ENCODE results near the gene RHCE.
"Not testable (repeated sequence)": the region's sequence is repeated elsewhere in the genome, so short reads cannot be mapped to it uniquely, and the experiment has no call there.

The RHCE gene

DNA sequence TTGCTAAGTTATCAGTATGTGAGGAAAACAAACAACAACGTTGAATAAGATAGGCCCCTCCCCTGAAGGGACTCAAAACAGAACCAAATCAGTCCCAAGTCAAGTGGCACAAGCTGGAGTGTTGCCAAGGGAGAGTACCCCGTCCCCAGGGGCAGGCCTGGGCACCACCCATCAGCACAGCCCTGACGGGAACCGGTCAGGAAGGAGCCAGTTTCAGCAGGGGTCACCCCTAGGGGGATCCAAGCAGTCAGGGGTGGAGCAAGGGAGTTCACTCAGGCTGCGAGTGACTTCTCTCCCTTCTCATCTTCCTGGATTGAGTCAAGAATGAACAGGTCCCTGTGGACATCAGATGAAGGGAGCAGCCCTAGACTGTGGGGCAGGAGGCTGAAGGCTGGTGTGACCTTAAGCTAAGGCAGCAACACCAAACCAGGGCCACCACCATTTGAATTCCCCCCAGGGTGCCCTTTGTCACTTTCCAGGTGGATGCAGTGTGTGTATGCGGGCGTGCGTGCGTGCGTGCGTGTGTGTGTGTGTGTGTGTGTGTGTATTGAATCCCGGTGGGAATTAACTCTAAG lies 14.8 kb downstream of the RHCE start:
- not testable (repeated sequence) for H3K27ac ChIP-seq, H3K4me3 ChIP-seq

DNA sequence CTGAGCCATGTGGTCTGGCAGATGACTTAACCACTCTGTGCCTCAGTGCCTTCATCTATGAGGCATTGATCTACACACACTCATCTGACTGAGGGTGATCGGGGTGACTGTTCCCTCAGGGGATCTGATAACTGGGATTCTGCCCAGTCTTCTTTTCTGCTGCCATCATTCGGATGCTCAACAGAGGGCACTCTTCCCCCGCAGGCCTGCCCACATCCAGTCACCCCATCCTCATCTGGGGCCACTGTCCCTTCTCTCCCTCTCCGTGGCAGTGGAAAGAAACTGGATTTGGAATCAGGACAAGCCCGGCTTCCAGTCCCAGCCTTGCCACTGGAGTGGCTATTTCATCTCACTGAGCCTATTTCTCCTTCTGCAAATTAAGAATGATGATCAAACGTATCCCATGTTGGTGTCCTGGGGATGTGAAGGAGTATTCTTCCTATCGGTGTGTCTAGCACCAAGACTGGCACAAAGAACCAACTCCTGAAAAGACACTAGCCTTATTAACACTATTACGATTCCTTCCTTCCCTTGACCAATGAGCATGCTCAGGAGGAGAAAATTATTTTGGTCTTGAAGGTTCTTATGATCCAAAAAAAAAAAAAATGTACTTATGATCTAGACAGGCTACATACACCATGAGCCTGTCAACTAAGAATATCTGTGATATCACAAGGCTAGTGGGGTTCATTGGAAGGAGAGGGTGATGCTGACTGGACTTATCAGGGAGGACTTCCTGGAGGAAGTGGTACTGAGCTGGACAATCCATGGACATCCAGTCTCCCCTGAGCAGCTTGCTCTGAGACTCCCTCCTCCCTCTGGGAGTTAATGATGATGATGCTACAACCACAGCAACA lies 17.4 kb downstream of the RHCE start:
- H3K4me3 ChIP-seq, H3K27ac ChIP-seq: not testable (repeated sequence)

DNA sequence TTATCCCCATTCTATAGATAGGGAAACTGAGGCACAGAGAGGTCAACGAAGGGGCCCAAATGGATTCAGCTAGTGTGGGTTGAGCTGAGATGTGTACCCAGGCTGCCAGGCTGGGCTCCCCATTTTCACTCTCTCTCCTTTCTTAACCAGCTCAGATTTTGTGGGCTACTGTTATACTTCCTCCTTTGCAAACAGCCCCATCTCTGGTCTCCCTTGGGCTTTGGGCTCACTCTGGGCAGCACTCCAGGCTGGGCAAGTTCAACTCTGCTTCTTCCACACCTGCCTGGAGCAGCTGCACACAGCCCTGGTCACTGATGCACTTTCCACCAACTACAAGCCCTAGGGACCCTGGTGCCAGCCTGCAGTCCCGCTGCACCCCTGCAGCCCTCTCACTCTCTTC lies 22.5 kb downstream of the RHCE start:
- not testable (repeated sequence) for H3K4me3 ChIP-seq, H3K27ac ChIP-seq

DNA sequence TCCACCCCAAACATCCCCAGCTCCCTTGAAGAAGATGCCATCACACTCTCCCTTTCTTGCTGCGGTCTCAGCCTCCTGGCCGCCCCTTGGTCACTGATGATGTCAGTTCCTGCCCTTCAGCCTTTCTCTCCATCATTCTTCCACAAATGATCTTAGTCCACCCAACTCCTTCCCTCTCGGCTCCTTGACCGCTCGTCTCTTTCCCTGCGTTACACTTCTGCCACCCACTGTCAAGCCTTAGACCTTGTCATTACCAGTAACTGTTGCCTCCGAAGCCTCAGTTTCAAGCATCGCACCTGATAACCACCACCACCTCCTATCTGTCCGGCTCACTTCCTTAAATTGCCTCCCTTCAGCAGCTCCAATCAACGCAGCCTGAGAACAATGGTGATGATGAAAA lies 23.1 kb downstream of the RHCE start:
- not testable (repeated sequence) for H3K27ac ChIP-seq, H3K4me3 ChIP-seq

DNA sequence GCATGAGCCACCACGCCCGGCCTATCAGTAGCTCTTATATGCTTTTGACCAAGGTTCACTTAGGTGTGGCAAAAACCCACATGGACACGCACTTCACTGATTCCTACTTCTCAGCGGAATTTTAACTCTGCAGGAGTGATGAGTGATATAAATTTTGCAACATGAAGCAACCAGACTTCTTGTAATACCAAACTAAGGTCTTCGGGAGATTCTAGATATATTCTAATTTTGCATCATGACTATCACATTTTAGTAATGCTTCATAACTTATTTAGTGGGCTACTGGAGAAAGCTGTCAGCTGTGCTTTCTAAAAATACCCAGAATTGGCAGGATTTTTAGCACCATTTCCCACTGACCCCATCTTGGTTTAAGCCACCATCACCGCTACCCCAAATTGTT lies 27.8 kb downstream of the RHCE start:
- Histone ChIP-seq H3K27ac (no peak overlapping the region), H3K4me3 (no peak overlapping the region)

DNA sequence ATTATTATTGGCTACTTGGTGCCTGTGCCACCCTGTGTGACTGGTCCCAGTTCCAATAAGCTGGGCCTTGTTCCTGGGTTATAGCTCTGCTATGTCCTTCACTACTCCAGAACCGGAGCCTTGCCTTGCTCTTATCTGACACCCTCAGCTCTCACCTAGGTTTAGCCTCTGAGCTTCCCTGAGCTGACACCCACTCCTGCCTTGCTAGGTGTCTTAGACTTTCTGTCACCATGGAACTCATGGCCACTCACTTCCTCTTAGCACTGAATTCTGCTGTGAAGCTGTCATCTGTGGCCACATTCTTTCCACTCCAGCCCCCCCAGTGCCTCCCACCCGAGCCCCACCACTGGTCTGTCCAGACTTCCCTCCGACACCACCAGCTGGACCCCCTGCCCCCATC lies 30.9 kb downstream of the RHCE start:
- not testable (repeated sequence) for H3K27ac ChIP-seq, H3K4me3 ChIP-seq

DNA sequence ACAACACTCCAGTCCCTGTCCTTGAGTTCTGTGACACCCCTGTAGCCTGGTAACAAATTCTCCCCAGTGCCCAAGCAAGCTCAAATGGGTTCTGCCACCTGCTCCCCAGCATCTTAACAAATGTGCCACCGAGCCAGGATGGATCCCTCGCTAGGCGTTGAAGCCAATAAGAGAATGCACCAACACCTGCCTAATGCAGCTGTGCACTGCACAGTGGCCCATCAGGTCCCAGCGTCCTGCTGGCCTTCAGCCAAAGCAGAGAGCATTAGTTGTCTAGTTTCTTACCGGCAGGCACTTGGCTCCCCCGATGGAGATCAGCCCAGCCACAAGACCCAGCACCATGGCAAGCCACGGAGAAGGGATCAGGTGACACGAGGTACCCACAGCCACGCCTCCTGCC lies 31.9 kb downstream of the RHCE start:
- not testable (repeated sequence) for H3K27ac ChIP-seq, H3K4me3 ChIP-seq

DNA sequence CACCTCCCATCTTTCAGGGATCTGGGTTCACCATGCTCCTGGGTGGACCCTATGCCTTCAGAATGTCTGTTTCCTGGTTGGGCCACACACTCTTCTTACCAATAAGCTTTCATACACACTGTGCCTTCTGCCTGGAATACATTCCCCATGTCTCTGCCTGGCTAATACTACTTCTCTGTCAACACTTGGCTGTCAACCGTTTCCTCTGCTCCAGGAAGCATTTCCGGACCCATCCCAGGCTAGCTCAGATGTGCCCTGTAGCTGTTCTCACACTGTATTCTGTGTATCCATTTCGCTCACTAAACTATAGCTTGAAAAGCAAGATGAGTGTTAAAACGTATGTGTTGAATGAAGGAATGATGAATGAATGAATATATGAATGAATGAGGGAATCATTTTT lies 33.5 kb downstream of the RHCE start:
- not testable (repeated sequence) for H3K27ac ChIP-seq, H3K4me3 ChIP-seq

DNA sequence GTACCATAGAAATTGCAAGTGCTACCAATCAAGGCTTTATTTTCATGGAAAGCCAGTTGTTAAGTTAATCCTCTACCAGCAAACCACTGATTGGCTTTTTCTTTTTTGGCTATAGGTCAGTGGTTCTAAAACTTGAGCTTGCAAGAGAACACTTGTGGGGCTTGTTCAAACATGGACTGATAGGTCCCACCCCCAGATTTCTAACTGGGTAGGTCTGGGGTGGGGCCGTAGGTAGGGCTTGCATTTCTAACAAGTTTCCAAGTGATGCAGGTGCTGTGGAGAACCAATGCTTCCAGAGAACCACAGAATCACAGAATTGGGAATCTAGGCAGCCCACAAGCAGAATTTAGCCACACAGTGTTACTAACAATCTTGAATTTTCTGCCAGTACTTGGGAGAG lies 36.8 kb downstream of the RHCE start:
- H3K4me3 ChIP-seq, H3K27ac ChIP-seq: not testable (repeated sequence)

DNA sequence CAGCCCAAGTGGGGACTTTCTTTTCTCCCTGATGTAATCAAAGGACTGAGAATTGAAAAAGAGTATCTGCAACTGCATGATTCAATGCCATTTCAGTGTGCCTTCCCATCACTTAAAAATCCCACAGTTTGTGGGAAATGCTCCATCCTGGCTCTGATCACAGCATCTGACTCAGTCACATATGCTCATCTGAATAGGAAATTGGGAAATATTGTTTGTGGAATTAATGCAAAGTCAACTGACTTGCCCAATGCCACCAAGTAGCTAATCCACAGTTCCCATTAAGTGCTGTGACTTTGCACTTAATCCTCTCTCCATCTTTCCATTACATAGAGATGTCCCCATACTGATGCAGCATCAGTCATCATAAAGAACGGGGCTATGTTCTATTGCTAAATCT lies 37.5 kb downstream of the RHCE start:
- H3K27ac ChIP-seq: peak overlapping the region in 1 of 21 experiments; percentile 20
- not testable (repeated sequence) for H3K4me3 ChIP-seq

DNA sequence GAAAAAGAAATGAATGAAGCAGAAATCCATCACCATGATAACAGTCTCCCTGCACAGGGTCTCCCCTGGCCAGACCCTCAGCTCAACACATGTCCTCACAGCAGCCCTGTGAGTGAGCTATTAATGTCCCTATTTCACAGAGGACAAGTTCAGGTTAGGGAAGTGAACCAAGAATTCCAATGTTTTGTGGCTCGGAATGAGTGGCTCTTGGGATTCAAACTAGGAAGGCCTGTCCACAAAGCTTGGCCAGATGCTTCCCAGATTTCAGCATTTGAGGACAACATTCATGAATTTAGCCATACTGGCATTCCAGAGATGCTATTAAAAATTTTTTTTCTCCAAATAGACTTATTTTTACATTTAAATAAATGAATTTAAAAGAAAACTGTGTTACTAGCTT lies 38.1 kb downstream of the RHCE start:
- peak overlapping the region in 1 of 21 experiments; percentile 20 for H3K27ac ChIP-seq
- H3K4me3 ChIP-seq: not testable (repeated sequence)

DNA sequence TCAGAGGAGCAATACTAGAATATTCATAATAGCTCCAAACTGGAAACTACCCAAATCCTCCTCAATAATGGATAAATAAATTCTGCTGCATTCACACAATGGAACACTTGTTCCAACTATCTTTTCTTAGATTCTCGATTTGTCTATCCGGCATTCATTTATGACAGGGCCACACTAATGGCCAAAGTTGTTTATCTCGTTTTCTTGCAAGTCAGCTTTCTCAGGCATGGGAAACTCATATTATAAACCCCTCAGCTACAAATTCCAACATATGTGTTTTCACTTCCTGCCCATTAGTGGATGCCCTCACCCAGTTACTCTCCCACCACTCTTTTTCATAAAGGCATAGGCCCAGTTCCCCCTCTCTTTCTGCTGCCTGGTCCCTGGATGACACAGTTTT lies 42.3 kb downstream of the RHCE start:
- not testable (repeated sequence) for H3K27ac ChIP-seq, H3K4me3 ChIP-seq

DNA sequence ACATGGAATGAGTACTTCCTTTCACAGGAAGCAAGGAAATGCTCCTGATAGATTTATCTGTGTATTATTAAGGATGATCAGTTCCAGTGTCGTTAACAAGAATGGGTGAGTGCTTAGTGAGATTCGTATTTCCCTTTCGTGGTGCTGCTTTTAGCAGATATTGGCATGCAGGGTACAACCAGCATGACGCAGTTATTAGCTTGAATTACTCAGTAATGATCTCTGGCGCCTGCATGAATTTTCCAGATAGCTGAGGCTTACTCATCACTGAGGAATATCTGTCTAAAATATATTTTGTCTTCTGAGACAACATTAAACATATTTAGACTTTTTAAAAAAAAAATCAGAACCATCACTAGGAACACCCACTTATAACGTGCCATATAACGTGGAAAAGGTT lies 48.9 kb downstream of the RHCE start:
- peak overlapping the region in 1 of 21 experiments; percentile 24 for H3K27ac ChIP-seq
- H3K4me3 ChIP-seq: not testable (repeated sequence)

DNA sequence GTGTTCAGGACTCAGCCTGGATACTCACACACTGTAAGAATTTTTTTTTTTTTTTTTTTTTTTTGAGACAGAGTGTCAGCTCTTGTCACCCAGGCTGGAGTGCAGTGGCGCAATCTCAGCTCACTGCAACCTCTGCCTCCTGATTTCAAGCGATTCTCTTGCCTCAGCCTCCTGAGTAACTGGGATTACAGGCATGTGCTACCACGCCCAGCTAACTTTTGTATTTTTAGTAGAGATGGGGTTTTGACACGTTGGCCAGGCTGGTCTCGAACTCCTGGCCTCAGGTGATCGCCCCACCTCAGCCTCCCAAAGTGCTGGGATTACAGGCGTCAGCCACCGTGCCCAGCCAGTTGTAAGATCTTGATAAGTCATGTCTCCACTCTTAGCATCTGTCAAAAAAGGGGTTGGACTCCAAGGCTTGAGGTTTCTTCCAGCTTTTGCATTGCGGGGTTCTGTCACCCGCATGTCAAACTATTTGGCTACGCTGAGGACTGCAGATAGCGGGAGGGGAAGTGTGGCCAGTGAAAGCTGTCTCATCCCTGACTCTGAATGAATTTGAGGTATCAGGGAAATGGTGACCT lies 50.8 kb downstream of the RHCE start:
- H3K27ac ChIP-seq, H3K4me3 ChIP-seq: not testable (repeated sequence)

DNA sequence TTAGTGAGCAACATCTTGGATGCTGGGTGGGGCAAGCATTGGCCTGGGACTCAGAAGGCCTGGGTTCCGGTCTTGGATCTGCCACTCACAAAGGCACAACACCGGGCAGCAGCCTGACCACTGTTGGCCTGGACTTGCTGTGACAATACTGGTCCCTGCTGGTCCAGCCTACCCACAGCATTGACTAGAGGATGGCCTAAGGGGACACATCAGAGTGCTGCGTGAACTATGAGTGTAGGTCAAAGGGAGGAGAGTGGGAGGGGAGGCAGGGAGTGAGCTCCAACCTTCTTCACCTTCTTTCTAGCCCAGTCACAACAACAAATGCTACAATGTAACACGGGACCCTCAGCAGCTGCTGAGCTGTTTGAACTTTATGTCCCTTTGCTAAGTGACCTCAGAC lies 51.4 kb downstream of the RHCE start:
- no peak overlapping the region for H3K4me3 ChIP-seq
- H3K27ac ChIP-seq: no peak overlapping the region

DNA sequence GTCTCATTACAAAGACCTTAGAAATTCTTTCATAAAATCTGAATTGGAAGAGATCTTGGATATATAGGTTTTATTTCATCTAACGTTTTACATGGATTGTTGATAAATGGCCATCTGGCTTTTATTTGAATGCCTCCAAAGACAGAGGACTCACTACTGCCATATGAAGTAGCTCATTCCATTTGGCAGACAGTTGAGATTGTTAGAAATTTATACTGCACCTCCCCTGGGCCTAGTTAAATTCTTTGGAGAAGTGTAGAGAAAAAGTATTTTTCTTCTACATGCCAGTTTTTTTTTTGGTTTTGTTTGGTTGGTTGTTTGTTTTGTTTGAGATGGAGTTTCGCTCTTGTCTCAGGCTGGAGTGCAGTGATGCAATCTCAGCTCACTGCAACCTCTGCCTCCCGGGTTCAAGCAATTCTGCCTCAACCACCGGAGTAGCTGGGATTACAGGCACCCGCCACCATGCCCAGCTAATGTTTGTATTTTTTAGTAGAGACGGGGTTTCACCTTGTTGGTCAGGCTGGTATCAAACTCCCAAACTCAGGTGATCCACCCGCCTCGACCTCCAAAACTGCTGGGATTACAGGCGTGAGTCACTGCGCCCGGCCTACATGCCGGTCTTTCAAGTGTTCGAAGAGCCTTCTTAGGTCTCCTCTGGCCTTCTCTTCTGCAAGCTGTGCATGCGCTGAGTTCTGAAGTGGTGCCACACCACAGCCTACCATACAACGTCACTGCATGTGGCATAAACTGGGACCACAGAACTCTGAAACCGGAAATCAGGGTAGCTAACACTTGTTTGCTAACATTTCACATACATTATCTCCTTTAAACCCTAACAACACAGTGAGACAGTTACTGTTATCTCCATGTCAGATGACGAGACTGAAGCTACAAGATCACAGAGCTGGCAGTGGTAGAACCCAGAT lies 57.7 kb downstream of the RHCE start:
- not testable (repeated sequence) for H3K4me3 ChIP-seq, H3K27ac ChIP-seq

DNA sequence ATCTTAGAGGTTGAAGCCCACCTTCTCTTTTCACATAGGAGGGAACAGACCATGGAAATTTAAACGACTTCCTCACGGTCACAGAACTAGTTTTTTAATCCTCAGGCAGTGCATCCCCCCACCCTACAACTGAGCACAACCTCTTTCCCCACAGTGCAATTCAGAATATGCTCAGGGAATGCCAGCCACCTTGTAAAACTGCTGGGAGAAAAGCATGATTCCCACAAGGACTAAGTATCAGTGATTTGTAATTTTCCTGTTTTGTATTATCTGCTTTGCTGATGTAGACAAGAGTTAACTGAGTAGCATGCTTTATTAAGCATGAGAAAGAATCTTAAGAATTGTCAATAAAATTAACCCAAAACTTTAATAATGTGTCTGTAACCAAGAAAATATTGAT lies 58.7 kb downstream of the RHCE start:
- peak overlapping the region in 11 of 21 experiments; percentile 0 to 49 (median 34) for H3K27ac ChIP-seq
- no peak overlapping the region for H3K4me3 ChIP-seq

DNA sequence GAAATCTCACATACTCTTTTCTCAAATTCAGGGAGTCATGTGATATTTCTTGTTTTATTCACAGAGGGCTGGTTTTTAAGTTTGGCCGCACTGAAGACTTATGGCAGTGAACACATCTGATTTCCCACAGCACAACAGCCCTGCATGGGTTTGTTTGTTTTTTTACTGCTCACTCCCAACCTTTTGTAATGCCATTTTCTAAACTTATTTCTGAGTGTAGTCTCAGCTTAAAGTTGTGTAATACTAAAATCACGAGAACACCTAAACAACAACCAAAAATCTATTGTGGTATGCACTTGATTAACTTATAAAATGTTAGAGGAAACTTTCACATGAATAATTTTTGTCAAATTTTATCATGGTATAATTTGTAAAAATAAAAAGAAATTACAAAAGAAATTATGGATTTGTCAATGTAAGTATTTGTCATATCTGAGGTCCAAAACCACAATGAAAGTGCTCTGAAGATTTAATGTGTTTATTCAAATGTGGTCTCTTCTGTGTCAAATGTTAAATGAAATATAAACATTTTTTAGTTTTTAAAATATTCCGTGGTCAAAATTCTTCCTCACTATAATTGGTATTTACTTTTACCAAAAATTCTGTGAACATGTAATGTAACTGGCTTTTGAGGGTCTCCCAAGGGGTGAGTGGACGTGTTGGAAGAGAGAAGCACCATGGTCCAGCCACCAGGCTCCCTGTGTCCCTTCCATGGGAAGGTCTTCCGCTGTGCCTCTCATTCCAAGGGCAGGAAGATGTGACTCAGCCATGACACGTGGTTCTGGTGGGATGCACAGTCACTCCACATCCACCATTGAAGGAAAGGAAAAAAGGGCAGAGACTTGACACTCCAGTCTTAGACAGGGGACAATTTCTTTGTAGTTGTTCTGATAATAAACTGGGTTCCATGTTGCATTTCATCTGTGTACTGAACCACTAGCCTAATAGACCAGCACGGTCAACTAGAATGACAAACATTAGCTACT lies 59.7 kb downstream of the RHCE start:
- peak overlapping the region in 11 of 21 experiments; percentile 0 to 49 (median 34) for H3K27ac ChIP-seq
- H3K4me3 ChIP-seq: no peak overlapping the region

DNA sequence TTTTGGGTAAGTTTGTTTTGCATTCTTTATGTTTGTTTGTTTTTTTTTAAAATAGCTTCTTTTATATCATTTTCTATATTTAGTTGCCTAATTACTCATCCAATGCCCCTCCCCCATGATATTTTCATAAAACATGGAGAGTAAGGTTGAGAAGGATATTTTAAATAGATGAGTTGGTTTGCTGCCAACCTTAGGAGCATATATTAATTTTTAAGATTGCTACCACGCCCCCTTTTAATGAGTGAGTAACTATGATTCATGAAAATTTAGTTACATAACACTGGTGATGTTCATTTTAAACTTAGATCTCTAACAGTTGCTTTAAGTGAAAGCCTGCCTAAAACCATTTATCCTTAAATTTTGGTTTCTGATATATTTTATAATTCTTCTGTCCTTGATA lies 63.8 kb downstream of the RHCE start:
- H3K4me3 ChIP-seq: no peak overlapping the region
- H3K27ac ChIP-seq: peak overlapping the region in 10 of 21 experiments; percentile 7 to 66 (median 42)
